Activated CD4-positive, alpha-beta T cell treated with anti-CD3 and anti-CD28 coated beads, Interleukin-2, amount 50 U/mL, for 16 hours (primary cell): ENCODE results near the gene C1QTNF3.
A peak's percentile ranks its signal among the peaks of the same experiment; 100 is the strongest.
"Not testable (repeated sequence)": the region's sequence is repeated elsewhere in the genome, so short reads cannot be mapped to it uniquely, and the experiment has no call there.

Source experiments
- DNase-seq: peaks from one replicate; pipeline ENCODE4 v3.0.0-alpha.2; 2020

The C1QTNF3 gene

DNA sequence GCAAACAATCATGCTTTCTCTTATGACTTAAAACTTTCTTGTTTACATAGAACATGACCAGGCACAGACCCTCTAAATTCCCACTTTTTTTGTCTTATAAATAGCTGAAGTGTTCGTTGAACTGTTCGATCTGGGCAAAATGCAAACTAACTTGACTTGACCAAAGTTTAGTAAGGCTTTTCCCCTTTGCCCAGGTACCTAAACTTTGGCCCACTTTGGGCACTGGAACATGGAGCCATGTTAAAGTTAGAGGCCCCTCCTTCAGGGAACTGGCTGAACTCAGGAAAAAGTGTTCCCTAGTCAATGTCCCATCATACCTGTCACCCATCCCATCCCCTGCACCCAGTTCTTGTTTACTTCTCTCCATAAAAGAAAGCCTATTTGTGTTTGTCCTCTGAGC, 25.8 kb downstream of the C1QTNF3 start:
- no peak for DNase-seq

DNA sequence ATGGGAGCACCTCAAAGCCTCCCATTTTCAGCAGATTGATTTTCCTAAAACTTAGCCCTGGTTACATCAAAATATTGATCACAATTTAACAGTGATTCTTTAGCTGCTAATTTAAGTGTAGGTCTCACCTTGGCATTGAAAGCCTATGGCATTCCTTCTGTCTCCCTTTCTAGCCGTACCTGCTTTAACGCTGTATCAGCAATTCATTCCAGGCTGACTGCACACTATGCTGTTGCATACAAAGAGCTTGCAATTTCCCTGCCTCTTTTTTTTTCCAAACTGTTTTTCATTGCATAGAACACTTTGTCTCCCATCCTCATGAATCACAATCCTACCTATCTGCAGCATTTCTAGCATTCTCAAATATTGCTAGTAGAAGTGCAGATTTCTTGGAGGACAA, 26.3 kb downstream of the C1QTNF3 start:
- no peak for DNase-seq

DNA sequence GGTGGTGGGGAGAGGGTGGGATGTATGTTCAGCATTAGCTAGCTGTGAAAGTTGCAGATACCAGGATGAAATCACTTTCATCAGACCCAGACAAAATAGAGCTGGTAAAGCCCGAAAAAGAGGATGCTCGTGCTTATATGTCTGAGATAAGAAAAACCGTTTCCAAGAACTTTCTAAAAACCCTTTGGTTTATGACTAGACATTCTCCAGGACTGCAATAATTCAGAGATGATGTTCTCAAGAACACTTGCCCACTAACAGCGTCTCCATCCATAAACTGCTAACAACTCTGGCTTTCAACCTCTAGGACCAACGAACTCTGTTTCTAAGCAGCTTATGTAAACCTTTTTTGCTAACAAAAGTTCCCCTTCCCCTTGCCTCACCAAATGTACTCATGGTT, 26.8 kb downstream of the C1QTNF3 start:
- DNase-seq, result no peak

DNA sequence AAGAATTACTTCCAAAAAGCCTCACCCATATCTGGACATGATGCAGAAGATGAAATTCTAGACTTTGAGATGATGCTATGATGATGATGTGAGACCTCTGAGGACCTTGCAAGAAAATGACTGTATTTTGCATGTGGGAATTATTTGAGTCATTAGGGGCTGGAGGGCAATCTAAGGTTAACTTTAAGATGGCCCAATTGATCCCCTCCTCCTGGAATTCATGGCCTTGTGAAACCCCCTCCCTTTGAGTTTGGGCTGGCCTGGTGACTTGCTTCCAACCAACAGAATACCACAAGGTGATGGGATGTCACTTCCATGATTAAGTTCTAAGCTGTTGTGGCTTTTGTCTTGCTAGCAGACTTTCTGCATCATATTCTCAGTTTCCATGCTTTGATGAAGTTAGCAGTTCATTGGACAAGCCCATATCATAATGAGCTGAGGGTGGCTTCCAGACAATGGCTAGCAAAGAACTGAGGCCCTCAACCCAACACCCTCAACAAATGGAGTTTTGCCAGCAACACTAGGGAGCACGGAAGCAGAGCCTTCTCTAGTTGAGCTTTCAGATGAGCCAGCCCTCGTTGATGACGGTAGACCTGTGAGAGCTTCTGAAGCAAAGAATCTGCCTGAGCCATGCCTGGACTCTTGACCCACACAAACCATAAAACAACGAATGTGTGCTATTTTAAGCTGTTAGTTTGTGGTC, 27.7 kb downstream of the C1QTNF3 start:
- peak; percentile 8 for DNase-seq

DNA sequence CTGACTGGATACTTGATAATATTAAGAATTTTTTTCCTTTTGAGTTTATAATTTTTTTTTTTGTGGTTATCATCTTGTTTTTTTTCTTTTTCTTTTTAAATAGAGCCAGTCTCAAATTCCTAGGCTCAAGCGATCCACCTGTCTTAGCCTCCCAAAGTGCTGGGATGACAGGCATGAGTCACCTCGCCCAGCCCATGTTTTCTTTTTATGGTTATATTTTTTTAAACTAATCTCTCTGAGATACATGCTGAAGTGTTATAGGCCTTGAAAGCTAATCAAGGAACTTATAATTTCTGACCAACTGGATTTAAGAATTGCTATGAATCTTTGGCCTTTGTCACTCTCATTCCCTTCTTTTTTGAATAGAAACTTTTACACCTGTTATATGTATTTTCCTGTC, 28.4 kb downstream of the C1QTNF3 start:
- no peak for DNase-seq

DNA sequence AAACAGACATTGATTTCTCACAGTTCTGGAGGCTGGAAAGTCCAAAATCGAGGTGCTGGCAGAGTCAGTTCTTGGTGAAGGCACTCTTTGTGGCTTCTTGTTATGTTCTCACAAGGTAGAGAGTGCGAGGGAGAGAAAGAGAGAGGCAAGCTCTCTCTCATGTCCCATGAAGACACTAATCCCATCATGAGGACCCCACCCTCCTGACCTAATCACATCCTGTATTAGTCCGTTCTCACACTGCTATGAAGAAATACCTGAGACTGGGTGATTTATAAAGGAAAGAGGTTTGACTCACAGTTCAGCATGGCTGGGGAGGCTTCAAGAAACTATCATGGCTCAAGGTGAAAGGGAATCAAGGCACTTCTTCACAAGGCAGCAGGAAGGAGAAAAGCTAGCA, 29.5 kb downstream of the C1QTNF3 start:
- DNase-seq, result no peak

DNA sequence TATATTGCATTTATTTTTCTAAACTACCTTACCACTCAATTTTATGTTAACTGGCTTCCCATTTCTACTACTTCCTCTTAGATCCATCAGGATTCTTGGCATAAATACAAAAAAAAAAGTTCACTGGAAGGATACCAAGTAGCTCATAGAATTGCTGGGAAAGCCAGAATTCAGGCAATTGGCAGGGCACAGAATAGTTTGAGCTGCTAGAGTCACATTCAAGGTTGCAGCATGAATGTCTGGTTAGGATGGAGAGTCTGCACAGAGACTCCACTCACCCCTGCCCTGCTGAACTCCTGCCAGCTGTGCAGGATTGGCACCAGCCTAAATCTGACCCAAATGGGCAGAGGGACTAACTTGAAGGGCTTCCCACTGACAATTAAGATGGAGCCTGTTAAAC, 30.2 kb downstream of the C1QTNF3 start:
- no peak for DNase-seq

DNA sequence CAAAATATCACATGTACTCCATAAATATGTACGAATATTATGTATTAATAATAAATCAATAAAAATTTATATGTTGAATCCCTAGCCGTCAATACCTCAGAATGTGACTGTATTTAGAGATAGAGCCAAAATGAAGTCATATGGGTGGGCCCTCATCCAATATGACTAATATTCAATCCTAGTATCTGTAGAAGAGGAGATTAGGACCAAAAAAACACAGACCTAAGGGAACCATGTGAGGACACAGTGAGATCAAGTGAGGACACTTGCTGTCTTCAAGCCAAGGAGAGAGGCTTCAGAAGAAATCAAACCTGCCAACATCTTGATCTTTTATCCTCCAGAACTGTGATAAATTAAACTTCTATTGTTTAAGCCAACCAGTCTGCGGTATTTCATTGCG, 31.5 kb downstream of the C1QTNF3 start:
- DNase-seq, result no peak

DNA sequence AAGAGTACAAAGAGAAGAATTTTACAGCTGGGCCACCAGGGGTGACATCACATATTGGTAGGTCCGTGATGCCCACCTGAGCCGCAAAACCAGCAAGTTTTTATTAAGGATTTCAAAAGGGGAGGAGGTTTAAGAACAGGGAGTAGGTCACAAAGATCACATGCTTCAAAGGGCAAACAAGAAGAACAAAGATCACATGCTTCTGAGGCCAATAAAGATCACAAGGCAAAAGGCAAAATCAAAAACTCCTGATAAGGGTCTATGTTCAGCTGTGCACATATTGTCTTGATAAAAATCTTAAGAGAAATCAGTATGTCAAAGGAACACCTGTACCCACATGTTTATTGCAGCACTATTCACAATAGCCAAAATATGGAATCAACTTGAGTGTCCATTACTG, 32.9 kb downstream of the C1QTNF3 start:
- not testable (repeated sequence) for DNase-seq

DNA sequence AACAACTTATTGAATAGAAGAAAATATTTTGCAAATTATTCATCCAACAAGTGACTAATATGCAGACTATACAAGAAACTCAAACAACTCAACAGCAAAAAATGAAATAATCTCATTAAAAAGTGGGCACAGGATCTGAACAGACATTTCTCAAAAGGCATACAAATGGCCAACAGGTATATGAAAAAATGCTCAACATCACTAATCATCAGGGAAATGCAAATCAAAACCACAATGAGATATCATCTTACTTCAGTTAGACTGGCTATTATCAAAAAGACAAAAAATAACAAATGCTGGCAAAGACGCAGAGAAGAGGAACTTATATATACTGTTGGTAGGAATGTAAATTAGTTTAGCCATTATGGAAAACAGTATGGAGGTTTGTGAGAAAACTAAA, 33.4 kb downstream of the C1QTNF3 start:
- DNase-seq, result no peak

DNA sequence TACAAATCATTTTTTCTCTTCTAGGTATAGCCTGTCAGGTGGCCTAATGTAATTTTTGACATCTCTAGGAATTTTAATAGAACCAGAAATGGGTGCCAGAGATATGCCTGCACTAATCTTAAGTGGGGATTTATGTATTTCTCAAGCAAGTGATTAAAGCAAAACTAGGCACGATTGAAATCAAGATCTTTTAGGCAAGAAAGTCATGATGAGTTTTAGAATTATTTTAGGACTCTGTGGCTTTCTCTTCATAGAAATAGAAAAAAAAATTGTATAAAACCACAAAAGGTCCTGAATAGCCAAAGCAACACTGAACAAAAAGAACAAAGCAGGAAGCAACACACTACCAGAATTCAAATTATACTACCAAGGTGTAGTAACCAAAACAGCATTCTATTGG, 34.2 kb downstream of the C1QTNF3 start:
- DNase-seq, result no peak

DNA sequence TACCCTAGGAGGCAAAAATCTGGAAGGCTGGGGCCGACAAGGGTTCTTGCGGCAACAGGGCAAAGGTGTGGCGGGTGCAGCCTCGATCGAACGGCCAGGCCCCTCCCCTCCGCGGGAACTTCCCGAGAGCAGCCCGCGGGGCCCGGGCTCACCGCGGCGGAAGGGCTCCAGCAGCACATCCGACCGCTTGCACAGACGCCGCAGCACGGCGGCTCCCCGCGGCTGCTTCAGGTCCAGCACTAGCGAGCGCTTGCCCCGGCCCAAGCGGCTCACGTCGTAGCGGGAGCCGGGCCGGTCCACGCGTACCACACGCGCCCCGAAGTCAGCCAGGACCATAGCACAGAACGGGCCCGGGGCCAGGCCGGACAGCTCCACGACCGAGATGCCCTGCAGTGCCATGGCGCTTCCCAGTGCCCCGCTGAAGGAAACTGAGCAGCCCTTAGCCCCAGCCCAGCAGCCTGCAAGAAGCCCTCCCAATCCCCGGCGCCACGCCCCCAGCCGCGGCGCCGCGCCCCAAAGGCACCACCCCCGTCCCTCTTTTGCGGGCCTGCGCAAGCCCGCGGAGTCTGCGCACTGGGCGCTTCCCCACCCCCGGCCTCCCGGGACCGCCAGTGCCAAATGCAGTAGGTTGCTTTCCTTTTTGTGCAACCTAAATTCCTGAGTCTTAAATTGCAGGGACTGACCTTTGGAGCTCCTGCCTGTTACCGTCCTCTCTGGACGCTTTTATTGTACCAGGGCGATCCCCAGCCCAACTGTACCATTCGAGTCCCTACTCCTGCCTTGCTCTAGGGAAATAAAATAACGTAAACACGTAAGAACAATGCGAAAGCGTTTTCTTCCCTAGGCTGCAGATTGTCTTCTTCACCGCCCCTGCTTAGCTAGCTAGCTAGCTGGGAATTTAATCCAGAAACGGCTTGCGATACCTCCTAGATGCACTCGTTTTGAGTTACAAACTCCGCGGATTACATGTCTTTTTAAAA, 35.1 kb downstream of the C1QTNF3 start, which contains the start of gene AMACR:
AMACR (minus strand) TSS at position 430 of the 980 bp plus-strand sequence; CDS start at position 399, 31 bp downstream.
- DNase-seq, result peak; percentile 95

DNA sequence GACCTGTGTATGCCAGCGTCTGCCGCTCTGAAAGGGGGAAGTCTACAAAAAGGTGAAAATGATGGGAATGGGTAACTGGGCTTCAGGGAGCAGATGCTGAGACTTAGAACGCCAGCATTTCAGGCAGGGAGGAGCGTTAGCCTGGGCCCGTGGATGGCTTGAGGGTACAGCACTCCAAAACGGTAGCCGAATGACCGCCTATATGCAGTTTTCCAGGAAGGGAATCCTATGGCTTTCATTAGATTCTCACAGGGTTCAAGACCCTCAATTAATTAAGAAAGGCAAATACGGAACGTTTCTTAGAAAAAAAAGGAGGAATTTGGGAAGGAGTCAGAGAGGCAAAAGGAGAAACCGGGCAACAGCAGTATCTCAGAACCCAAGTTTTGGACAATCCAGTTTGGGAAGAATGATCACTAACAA, 35.8 kb downstream of the C1QTNF3 start:
- no peak for DNase-seq

DNA sequence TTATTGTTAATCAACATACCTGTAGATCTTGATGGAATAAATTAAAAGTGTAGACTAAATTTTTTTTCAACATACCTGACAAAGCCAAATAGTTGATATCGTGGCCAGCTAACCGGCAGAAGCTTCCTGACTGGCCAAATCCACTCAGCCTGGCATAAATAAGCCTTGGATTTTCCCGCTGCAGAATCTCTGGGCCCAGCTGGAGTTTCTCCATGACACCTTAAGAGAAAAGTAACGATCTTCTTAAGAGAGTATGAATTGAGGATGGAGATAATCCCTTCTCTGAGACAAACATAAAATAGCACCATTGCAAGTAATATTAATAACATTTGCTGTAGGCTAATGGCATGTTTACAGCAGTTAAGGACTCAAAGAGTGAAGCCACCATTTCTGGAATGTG, 37.3 kb downstream of the C1QTNF3 start:
- DNase-seq, result no peak

DNA sequence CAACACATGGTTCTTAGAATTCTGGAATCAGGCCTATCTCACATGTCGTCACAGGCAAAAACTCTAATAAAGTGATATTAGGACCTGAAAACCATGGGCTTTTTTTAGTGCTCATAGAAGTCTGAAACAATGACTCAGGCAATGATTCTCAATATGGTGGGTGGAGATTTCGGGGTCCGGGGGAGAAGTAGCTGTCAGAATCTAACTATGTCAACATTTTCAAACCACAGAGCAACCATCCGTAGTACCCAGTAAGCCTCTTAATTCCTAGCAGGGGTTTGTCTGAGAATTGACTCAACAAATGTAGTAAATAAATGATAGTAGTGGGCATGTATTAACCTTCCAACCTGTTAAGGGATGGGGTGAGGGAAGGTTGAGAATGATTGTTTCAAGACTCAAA, 37.8 kb downstream of the C1QTNF3 start:
- DNase-seq, result peak; percentile 30

DNA sequence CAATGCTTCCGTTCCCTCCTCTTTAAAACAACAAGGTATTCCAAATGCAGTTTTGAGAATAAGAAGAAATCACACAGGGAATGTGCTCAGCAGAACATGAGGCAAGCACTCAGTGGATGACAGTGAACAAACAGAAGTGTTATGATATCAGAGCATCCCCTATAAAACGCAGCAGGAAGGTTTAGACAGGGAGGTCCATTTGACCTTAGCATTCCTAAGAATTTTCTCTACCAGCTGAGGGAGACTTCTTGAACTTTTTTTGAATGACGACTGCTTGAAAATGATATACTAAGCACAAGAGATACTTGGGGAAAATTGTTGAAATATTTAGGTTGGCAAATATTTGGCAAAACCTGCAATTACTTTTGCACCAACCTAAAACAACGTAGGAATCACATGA, 39.1 kb downstream of the C1QTNF3 start:
- no peak for DNase-seq

DNA sequence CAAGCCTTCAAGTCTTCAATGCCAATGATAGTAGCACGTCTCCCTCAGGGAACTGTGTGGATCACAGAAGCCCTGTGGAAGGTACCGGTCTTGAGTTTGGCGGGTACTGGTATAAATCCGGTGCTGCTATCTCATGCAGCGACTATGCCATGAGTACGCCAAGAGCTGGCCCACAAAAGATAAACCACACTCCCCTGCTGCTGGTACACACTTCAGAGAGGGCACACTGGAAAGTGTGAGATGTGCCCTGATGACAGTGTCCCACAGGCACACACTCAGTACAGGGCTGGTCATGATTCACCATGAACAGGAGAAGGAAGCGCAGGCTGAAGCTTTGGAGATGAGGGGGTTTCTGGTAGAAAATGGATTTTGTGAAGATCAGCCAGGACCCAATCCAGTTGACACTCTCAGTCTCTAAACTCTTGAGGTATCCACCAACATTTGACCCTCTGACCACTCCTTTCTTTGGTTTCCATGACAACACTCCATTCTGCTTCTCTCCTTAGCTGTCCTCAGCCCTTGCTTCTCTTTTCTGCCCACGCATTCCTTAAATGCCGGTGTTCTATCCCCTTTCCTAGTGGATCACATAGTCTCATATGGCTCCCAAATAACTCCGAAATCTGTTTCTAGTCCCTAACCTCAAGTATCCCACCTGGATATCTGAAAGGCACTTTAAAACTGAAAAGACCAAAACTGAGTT, 40.2 kb downstream of the C1QTNF3 start:
- DNase-seq, result no peak

DNA sequence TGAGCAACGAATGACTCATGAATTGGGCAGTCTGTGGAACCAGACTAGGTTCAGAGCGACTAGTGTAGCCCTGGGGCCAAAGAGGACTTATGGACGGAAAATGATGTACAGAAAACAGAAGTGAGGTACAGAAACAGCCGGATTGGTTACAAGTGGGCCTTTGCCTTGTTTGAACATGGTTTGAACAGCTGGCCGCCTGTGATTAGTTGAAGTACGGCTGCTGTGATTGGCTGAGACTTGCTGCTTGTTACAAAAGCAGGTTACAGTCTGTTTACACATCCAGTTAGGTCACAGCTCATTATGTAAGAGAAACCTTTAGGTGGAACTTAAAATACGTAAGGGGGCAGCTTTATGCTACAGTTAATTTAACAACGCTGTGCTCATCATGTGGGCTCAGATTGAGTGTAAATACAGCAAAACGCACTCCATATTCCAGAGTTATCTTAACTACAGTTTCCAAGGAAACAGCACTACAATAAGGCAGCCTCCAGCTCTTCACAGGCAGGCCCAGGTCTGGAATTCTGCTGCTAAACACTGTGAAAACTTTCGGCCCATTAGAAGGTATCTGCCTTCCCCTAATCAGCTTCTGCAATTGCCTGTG, 41.7 kb downstream of the C1QTNF3 start:
- DNase-seq, result no peak

DNA sequence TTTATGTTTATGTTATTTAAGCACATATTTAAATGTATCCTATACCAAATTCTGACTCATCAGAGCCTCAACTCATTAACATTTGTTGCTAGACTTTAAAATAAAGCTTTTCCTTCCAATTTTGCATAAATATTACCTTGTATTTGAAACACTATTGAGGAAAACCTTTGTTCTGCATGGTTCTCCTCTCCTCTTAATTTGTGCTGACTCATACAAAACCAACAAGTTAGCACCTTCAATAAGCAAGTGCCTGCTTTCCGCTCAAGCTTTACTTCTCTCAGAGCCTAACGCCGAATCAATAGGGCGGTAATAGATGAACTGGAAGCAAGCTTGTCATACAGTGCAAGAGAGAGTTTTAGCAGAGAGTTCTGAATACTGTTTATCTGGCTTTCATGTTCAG, 43.0 kb downstream of the C1QTNF3 start:
- DNase-seq, result no peak

DNA sequence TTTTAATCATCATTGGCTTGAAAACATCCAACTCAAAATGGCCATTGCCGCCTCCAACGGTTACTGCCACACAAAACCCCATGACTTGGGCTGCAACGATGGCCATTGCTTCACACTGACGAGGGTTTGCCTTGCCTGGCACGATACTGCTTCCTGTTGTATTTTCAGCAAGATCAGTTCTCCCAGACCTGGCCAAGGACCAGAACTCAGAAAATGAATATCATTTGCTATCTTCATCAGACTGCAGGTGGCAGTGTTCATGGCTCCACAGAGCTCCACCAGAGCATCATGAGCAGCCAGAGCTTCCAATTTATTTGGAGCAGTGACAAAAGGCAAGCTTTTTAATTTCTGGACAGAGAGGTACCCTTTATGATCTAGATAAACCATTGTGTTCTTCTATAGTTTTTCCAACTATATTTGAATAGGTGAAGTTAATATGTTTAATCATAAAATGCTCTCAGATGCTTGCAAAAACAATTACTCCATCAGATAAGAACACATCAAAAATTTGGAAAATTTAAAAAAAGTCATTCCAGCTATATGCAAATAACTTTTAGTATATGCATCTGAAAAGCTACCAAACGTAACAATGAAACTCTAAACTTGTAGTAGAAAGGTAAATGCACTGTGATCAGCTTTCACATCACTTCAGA, 45.6 kb downstream of the C1QTNF3 start:
- peak; percentile 55 for DNase-seq

DNA sequence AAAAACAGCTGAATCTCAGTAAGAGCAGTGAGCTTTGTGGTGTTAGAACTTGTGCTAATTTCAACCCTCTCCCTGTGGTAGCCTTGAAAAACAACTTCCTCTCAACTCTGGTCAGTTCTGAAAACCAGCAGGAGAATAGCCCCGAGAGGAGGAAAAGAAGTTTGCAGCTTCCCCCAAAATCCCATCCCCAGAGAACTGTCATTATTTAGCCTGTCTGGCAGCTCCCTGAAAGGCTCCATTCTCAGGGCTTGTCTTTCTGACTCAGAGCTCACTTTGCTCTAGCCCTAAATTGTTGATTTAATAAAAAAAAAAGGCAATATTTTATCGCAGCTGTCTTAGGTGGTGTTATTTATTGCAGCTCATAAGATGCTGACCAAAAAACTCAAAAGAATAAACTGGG, 47.1 kb downstream of the C1QTNF3 start:
- no peak for DNase-seq

DNA sequence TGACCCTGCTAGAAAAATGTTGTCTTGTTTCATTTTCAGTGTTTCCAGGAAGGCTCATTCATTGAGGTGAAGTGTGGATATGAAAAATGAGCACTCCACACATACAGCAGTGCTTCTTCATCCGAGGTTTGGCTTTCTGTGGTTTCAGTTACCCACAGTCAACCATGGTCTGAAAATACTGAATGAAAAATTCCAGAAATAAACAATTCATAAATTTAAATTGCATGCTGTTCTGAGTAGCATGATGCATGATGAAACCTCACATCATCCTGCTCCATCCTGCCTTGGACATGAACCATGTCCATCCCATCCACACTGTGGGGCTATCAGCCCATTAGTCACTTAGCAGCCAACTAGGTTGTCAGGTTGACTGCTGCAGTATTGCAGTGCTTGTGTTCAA, 48.2 kb downstream of the C1QTNF3 start:
- peak; percentile 58 for DNase-seq
